Fibroblast of peridontal ligament (primary cell): Measurements from ENCODE around the gene PRAME.
"Not testable (repeated sequence)": the region's sequence is repeated elsewhere in the genome, so short reads cannot be mapped to it uniquely, and the experiment has no call there.

Experiments used
- DNase-seq: peaks from one replicate; pipeline ENCODE4 v3.0.0-alpha.2; 2010; ENCODE audit errors: extremely low read depth

The PRAME gene

GRCh38 chr22:22581524-22581923, 22.5 kb upstream of the PRAME start:
- not testable (repeated sequence) for DNase-seq

- no peak for DNase-seq
These were observed 21.0 kb upstream of the PRAME start for GRCh38 chr22:22579869-22580604.

- peak; percentile 50 for DNase-seq
These were observed 19.8 kb upstream of the PRAME start for GRCh38 chr22:22578702-22579424.

GRCh38 chr22:22576989-22577427, 17.9 kb upstream of the PRAME start:
- no peak for DNase-seq

- DNase-seq = peak; percentile 23
These were observed 17.4 kb upstream of the PRAME start for GRCh38 chr22:22576244-22576988.

GRCh38 chr22:22574361-22574760, 15.3 kb upstream of the PRAME start:
- no peak for DNase-seq

- DNase-seq = no peak
These were observed 14.2 kb upstream of the PRAME start for GRCh38 chr22:22573047-22573889.

GRCh38 chr22:22571862-22572261, 12.8 kb upstream of the PRAME start:
- no peak for DNase-seq

- DNase-seq = no peak
These were observed 12.4 kb upstream of the PRAME start for GRCh38 chr22:22571429-22571828.

GRCh38 chr22:22569218-22569617, 10.2 kb upstream of the PRAME start:
- no peak for DNase-seq

GRCh38 chr22:22565981-22566380, 6.9 kb upstream of the PRAME start:
- DNase-seq = peak; percentile 27

GRCh38 chr22:22558071-22558971, 744 bp downstream of the PRAME start:
- DNase-seq = no peak

- DNase-seq = no peak
These were observed 1.8 kb downstream of the PRAME start for GRCh38 chr22:22556995-22557925.

- DNase-seq = no peak
These were observed 2.5 kb downstream of the PRAME start for GRCh38 chr22:22556578-22556977.

- no peak for DNase-seq
These were observed 3.5 kb downstream of the PRAME start for GRCh38 chr22:22555596-22555995.

- no peak for DNase-seq
These were observed 4.3 kb downstream of the PRAME start for GRCh38 chr22:22554587-22555284.

GRCh38 chr22:22553735-22554586, 5.1 kb downstream of the PRAME start:
- DNase-seq = no peak

GRCh38 chr22:22553141-22553540, 5.9 kb downstream of the PRAME start:
- no peak for DNase-seq
